ENCODE measurements around the gene IL34. TPM values are rescaled to one million over a fixed set of nuclear protein-coding genes. Genes with fewer than 3 reads are reported as not detected.
A peak's percentile ranks its signal among the peaks of the same experiment; 100 is the strongest.

Gene IL34
- total and polyA plus RNA-seq, 2 of the 8 experiments (the other 6 are each of a cell fraction or from before 2014, with no cell fraction given) = 4.6 to 5.6 TPM

- Histone ChIP-seq H3K36me3 (ENCODE audit: control insufficient read depth in 2 of 4, insufficient read depth in 4 of 4, low read length in 3 of 4) (no peaks in the 10 kb centered on the region), H3K4me1 (replicated peaks in 1 of 4; ENCODE audit: control insufficient read depth in 3 of 4, insufficient read depth in 4 of 4, low read length in 3 of 4) (peaks cover 5 to 28% (median 24%) of the 10 kb centered on the region in 4 experiments)
Measured at GRCh38 chr16:70692873-70693671, 46.7 kb downstream of the IL34 start.

More at GRCh38 chr16:70692873-70693671, 46.7 kb downstream of the IL34 start:
- Histone ChIP-seq H4K8ac (ENCODE audit: extremely low read depth, insufficient read depth, low read length) (peak overlapping the region; percentile 89), H3K9ac (replicated peaks in 1 of 4; ENCODE audit: extremely low read depth in 1 of 4, low read depth in 3 of 4, low read length in 3 of 4) (no peak overlapping the region; a peak in 2 of 7 replicates), H3K4ac (replicated peaks; ENCODE audit: insufficient read length, low read depth, low read length) (no peak overlapping the region), H3K79me1 (ENCODE audit: low read depth, low read length) (no peaks in the 10 kb centered on the region; the same call in 1 of the 2 replicates), H3K56ac (replicated peaks; ENCODE audit: insufficient read length, low read depth, low read length) (no peak overlapping the region), H3K27me3 (replicated peaks in 1 of 4; ENCODE audit: control insufficient read depth in 3 of 4, extremely low read depth in 1 of 4, insufficient read depth in 3 of 4, low read length in 3 of 4) (no peaks in the 10 kb centered on the region), H2BK20ac (ENCODE audit: low read length) (peak overlapping the region; percentile 80; the same call in 1 of the 2 replicates), H3K18ac (ENCODE audit: extremely low read depth, low read length) (peak overlapping the region; percentile 93), H3K27ac (ENCODE audit: low read depth, low read length) (peak overlapping the region; percentile 55; the same call in 1 of the 2 replicates), H2BK12ac (ENCODE audit: low read depth, low read length) (peak overlapping the region; percentile 98), H2AK5ac (ENCODE audit: low read depth, low read length) (peak overlapping the region; percentile 82), H4K91ac (replicated peaks; ENCODE audit: insufficient read length, low read length) (peak overlapping the region; percentile 88), H3K9me3 (ENCODE audit: insufficient read depth in 2 of 2, low read depth in 1 of 2, low read length in 1 of 2) (no peaks in the 10 kb centered on the region), H3K4me2 (ENCODE audit: insufficient read depth in 1 of 2, low read depth in 2 of 2, low read length in 2 of 2) (no peak overlapping the region), H3K23ac (ENCODE audit: insufficient read length) (no peak overlapping the region), H4K5ac (ENCODE audit: insufficient read length, low read depth, low read length) (no peak overlapping the region), H3K14ac (ENCODE audit: insufficient read length) (no peak overlapping the region), H4K20me1 (replicated peaks in 1 of 2; ENCODE audit: control insufficient read depth in 1 of 2, insufficient read depth in 2 of 2, low read length in 2 of 2) (no peaks in the 10 kb centered on the region), H2BK120ac (replicated peaks; ENCODE audit: low read depth, low read length) (no peak overlapping the region), H2BK15ac (ENCODE audit: low read length) (peak overlapping the region; percentile 72; the same call in 1 of the 2 replicates), H3K4me3 (ENCODE audit: extremely low read depth in 1 of 4, insufficient read depth in 2 of 4, low read depth in 3 of 4, low read length in 4 of 4) (no peak overlapping the region), H2AFZ (ENCODE audit: low read length) (no peak overlapping the region), H3K23me2 (ENCODE audit: low read depth, low read length) (no peaks in the 10 kb centered on the region), H2BK5ac (ENCODE audit: low read depth, low read length) (peak overlapping the region; percentile 83; the same call in 1 of the 2 replicates), H3K79me2 (ENCODE audit: control insufficient read depth in 1 of 2, insufficient read depth in 2 of 2, low read length in 2 of 2) (no peaks in the 10 kb centered on the region)
- no peak for TF ChIP-seq CHD2 (IDR thresholded peaks at IDR 0.05; ENCODE audit: low read length)
- POLR2A ChIA-PET (ENCODE audit: partially characterized antibody) = interaction anchor here (1.4 to 1.5 kb wide), 2 partner anchors 10 to 14 kb away, joined by 3 to 4 read pairs; no protein-coding TSS in a partner anchor
- CTCF ChIA-PET (ENCODE audit: partially characterized antibody) = interaction anchor here (0.9 to 6.8 kb wide), 7 partner anchors 11 to 79 kb away, joined by 3 to 49 read pairs (median 7); no protein-coding TSS in a partner anchor
- DNase-seq (ENCODE audit: low read depth in 1 of 2, low spot score in 2 of 2) (no peak), FAIRE-seq (no peak)
- 90% methylated on average over 28 of the region's 29 CpGs; no CpG with 5 or more reads in 1 of the 2 experiments for WGBS, 2 experiments (ENCODE audit: extremely low coverage in 1 of 2, insufficient coverage in 1 of 2, insufficient read length in 1 of 2, insufficient replicate concordance in 2 of 2, low coverage in 1 of 2, low lambda C conversion rate in 2 of 2, missing lambda C conversion rate in 1 of 2)

All from H1 (cell line).